Hepatocyte (in vitro differentiated cells): ENCODE measurements around the gene UCK2. TPM values are rescaled to one million over a fixed set of nuclear protein-coding genes. Genes with fewer than 3 reads are reported as not detected.

ENCODE experiments used
- DNase-seq: peaks from one replicate; pipeline ENCODE4 v3.0.0-alpha.2; 2016; ENCODE audit warnings: low spot score
- H2AFZ ChIP-seq: fragments of 200-600 bp; sonication (generic); 2 replicates; pipeline ENCODE4 v1.6.0; 2016; ENCODE audit warnings: antibody characterized with exemption, mild to moderate bottlenecking
- H3K27ac ChIP-seq: fragments of 200-600 bp; sonication (generic); 2 replicates; pipeline ENCODE4 v1.5.1; 2016; ENCODE audit warnings: mild to moderate bottlenecking
- H3K27me3 ChIP-seq: fragments of 200-600 bp; sonication (generic); 2 replicates; pipeline ENCODE4 v1.6.1; 2016
- H3K36me3 ChIP-seq: fragments of 200-600 bp; sonication (generic); replicated peaks from 2 replicates; pipeline ENCODE4 v1.5.1; 2016; ENCODE audit warnings: low read depth; ENCODE audit not compliant: insufficient read depth
- H3K4me1 ChIP-seq: fragments of 200-600 bp; sonication (generic); 2 replicates; pipeline ENCODE4 v1.5.1; 2016; ENCODE audit warnings: mild to moderate bottlenecking, moderate library complexity; ENCODE audit not compliant: insufficient read depth
- H3K4me2 ChIP-seq: fragments of 200-600 bp; sonication (generic); 2 replicates; pipeline ENCODE4 v1.6.0; 2016
- H3K4me3 ChIP-seq: fragments of 200-600 bp; sonication (generic); 2 replicates; pipeline ENCODE4 v1.5.1; 2016; ENCODE audit warnings: mild to moderate bottlenecking
- H3K79me2 ChIP-seq: fragments of 200-600 bp; sonication (generic); 2 replicates; pipeline ENCODE4 v1.6.0; 2017; ENCODE audit warnings: mild to moderate bottlenecking
- H3K9me2 ChIP-seq: fragments of 200-600 bp; sonication (generic); replicated peaks from 2 replicates; pipeline ENCODE4 v1.6.0; 2017; ENCODE audit warnings: mild to moderate bottlenecking; ENCODE audit not compliant: insufficient read depth
- H3K9me3 ChIP-seq: fragments of 200-600 bp; sonication (generic); 2 replicates; pipeline ENCODE4 v1.5.1; 2016; ENCODE audit warnings: low read depth, mild to moderate bottlenecking
- H4K20me1 ChIP-seq: fragments of 200-600 bp; sonication (generic); 2 replicates; pipeline ENCODE4 v1.6.0; 2016; ENCODE audit warnings: mild to moderate bottlenecking; ENCODE audit not compliant: insufficient read depth, poor library complexity, severe bottlenecking
- CTCF ChIP-seq: fragments of 200-600 bp; sonication (generic); IDR thresholded peaks from 2 replicates; pipeline ENCODE4 v1.5.1; 2016; ENCODE audit warnings: antibody characterized with exemption, mild to moderate bottlenecking; ENCODE audit not compliant: poor library complexity
- EZH2 ChIP-seq: fragments of 200-600 bp; sonication (generic); IDR thresholded peaks from 2 replicates; pipeline ENCODE4 v1.6.1; 2016; ENCODE audit warnings: antibody characterized with exemption, mild to moderate bottlenecking, borderline replicate concordance
- EZH2phosphoT487 ChIP-seq: fragments of 200-600 bp; sonication (generic); IDR thresholded peaks from one replicate; pipeline ENCODE4 v1.6.1; 2018; ENCODE audit warnings: antibody characterized with exemption, mild to moderate bottlenecking, low read depth, moderate library complexity; ENCODE audit not compliant: unreplicated experiment, severe bottlenecking
- WGBS: methylation state at CpG from one replicate; pipeline ENCODE4 v1.1.6; 2016; ENCODE audit warnings: low lambda C conversion rate; ENCODE audit errors: missing lambda C conversion rate; 5-methylcytosine and 5-hydroxymethylcytosine counted together
- polyA plus RNA-seq: library from polyadenylated mRNA; unstranded; fragments of >200 nt; fragmentation: Nextera tagmentation; extraction: Ambion mirVana; gene quantifications from 2 replicates; pipeline ENCODE4 v1.2.1, GENCODE V29; 2016
- total RNA-seq: library from RNA; depleted of rRNA; stranded (reverse); fragments of >200 nt; gene quantifications from 2 replicates; pipeline ENCODE4 v1.2.3, GENCODE V29; 2014

The UCK2 gene
- total and polyA plus RNA-seq, 2 experiments from 2014 or later, result 20.9 to 22.2 TPM

- H2AFZ ChIP-seq, result no peak overlapping the region
- H3K27me3 ChIP-seq, result no peaks in the 10 kb centered on the region
- no peaks in the 10 kb centered on the region for H3K9me2 ChIP-seq
- TF ChIP-seq EZH2phosphoT487 (no peak), CTCF (no peak), EZH2 (no peak)
- no peak overlapping the region for H3K4me3 ChIP-seq
- WGBS, result 93% methylated on average over 2 of the region's 2 CpGs
- H3K27ac ChIP-seq, result no peak overlapping the region
- no peak for DNase-seq
- no peak overlapping the region for H3K4me2 ChIP-seq
- peaks cover 5% of the 10 kb centered on the region for H3K4me1 ChIP-seq
- no peaks in the 10 kb centered on the region for H4K20me1 ChIP-seq
- H3K9me3 ChIP-seq, result no peaks in the 10 kb centered on the region
- H3K36me3 ChIP-seq, result no peaks in the 10 kb centered on the region
- H3K79me2 ChIP-seq, result peaks cover 20% of the 10 kb centered on the region
Measured at GRCh38 chr1:165893507-165893906, 66.1 kb downstream of the UCK2 start.

- peaks cover 12% of the 10 kb centered on the region for H3K79me2 ChIP-seq
- H3K4me3 ChIP-seq, result no peak overlapping the region
- H3K9me2 ChIP-seq, result no peaks in the 10 kb centered on the region
- no peak for TF ChIP-seq EZH2
- no peaks in the 10 kb centered on the region for H3K9me3 ChIP-seq
- no peak overlapping the region for H3K27ac ChIP-seq
- H3K4me2 ChIP-seq, result no peak overlapping the region
- no peaks in the 10 kb centered on the region for H3K36me3 ChIP-seq
- 82% methylated on average over 4 of the region's 4 CpGs for WGBS
- H4K20me1 ChIP-seq, result no peaks in the 10 kb centered on the region
- H2AFZ ChIP-seq, result no peak overlapping the region
- DNase-seq, result no peak
- H3K4me1 ChIP-seq, result peaks cover 5% of the 10 kb centered on the region
- H3K27me3 ChIP-seq, result no peaks in the 10 kb centered on the region
Measured at GRCh38 chr1:165894591-165894990, 67.2 kb downstream of the UCK2 start.

- Histone ChIP-seq H3K9me2 (no peaks in the 10 kb centered on the region), H4K20me1 (no peaks in the 10 kb centered on the region), H3K79me2 (peaks cover 7% of the 10 kb centered on the region), H2AFZ (no peak overlapping the region), H3K4me3 (no peak overlapping the region), H3K4me2 (no peak overlapping the region), H3K27ac (peak overlapping the region; percentile 34), H3K36me3 (no peaks in the 10 kb centered on the region), H3K27me3 (no peaks in the 10 kb centered on the region), H3K4me1 (peaks cover 8% of the 10 kb centered on the region), H3K9me3 (no peaks in the 10 kb centered on the region)
- TF ChIP-seq EZH2phosphoT487 (no peak), CTCF (no peak), EZH2 (no peak)
- WGBS, result 56% methylated on average over 5 of the region's 5 CpGs
- no peak for DNase-seq
Measured at GRCh38 chr1:165895451-165895871, 68.0 kb downstream of the UCK2 start.

GRCh38 chr1:165896277-165896676, 68.9 kb downstream of the UCK2 start:
- no peaks in the 10 kb centered on the region for H4K20me1 ChIP-seq
- TF ChIP-seq EZH2 (no peak), CTCF (no peak), EZH2phosphoT487 (no peak)
- DNase-seq, result no peak
- H3K27me3 ChIP-seq, result no peaks in the 10 kb centered on the region
- peaks cover 16% of the 10 kb centered on the region for H3K4me1 ChIP-seq
- H3K4me3 ChIP-seq, result no peak overlapping the region
- H3K27ac ChIP-seq, result peak overlapping the region; percentile 34
- H2AFZ ChIP-seq, result no peak overlapping the region
- no peak overlapping the region for H3K4me2 ChIP-seq
- WGBS, result 83% methylated on average over 10 of the region's 10 CpGs
- H3K36me3 ChIP-seq, result no peaks in the 10 kb centered on the region
- H3K9me3 ChIP-seq, result no peaks in the 10 kb centered on the region
- no peaks in the 10 kb centered on the region for H3K9me2 ChIP-seq
- H3K79me2 ChIP-seq, result peaks cover 2% of the 10 kb centered on the region
